Stimulated activated CD4-positive, alpha-beta T cell treated with anti-CD3 and anti-CD28 coated beads, Interleukin-15, amount 100 ng/mL, for 48 hours (primary cell): Measurements from ENCODE around the gene FBXL7.

Experiments used
- DNase-seq, 2 donors: peaks; one replicate each; pipeline ENCODE4 v3.0.0-alpha.2; 2020; ENCODE audit warnings: low read depth in 2 of 2

Gene FBXL7

DNA sequence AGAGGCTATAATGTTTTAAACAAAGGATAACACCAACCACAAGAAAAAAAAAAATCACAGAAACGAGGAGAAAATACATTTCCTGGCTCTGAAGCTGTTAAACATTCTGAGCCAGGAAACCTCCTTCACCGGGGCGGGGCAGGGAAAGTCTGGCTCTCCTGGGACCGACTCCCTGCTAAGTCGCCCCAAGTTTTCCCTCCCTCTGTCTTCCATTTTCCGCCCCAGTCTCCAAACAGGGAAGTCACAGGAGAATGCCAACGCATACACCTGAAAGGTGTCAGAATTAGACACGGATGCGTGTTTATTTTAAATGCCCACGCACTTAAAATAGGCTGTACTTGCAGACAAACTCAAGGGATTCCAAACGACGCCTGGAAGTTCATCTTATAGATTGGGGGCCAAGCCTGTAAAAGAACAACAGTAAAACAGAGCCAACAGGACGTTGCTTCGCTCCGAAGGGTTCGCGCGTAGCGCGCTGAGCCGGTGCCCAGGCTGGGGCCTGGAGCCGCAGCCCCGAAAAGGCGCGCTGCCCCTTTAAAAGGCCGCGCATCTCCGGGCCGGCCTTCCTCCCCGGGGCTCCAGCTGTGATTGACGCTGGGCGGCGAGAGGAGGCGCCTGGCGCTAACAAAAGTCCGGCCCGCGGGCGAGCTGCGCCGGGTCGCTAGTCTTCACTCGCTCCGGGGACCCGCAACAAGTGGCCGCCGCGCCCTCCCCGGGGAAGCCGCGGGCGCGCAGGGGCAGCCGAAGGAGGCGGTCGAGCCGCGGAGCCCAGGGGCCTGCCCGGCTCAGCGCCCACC is at the start of gene FBXL7:
TSS of gene FBXL7 (plus strand) at position 653 of the 797 bp plus-strand sequence.
- DNase-seq: no peak

- no peak for DNase-seq
Measured at GRCh38 chr5:15450473-15450872, 49.5 kb upstream of the FBXL7 start.

DNA sequence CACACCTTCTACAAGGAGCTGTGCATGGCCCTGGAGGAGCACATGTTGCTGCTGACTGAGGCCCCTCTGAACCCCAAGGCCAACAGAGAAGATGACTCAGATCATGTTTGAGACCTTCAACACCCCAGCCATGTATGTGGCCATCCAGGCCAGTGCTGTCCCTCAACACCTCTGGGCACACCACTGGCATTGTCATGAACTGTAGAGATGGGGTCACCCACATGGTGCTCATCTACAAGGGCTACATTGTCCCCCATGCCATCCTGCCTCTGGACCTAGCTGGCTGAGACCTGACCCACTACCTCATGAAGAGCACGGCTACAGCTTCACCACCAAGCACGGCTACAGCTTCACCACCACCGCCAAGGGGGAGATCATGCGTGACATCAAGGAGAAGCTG is 49.0 kb upstream of the FBXL7 start:
- no peak for DNase-seq

GRCh38 chr5:15452030-15452429 is 48.0 kb upstream of the FBXL7 start:
- DNase-seq: no peak

DNA sequence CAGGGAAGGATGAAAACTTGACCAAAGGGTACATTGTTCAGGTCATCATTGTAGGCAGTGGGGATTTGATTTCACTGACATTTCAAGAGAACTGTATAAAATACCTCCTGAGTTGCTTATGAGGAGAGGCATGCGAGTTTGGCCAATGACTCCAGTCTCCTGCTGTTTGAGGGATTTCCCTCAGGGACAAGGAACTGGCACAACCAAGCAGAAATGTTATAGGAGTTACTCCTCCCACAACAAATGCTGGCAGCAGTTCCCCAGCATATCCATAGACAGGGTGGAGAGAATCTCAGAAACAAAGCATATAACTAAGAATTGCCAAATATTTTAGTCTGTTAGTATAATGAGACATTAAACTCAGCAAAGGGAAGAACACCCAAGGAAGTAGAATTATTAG is 47.2 kb upstream of the FBXL7 start:
- DNase-seq: no peak

DNA sequence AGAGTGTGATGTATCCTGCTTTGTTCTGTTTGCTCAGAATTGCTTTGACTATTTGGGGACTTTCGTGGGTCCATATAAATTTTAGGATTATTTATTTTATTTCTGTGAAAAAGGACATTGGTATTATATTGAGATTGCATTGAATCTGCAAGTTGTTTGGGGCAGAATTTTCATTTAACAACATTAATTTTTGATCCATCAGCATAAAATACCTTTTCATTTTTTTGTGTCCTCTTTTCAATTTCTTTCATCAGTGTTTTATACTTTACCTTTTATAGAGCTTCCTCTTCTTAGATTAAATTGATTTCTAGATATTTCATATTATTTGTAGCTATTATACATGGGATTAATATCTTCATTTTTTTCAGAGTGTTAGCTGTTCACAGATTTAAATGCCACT is 40.8 kb upstream of the FBXL7 start:
- no peak for DNase-seq

GRCh38 chr5:15463231-15463980 is 36.6 kb upstream of the FBXL7 start:
- no peak for DNase-seq

- DNase-seq: no peak
Measured at GRCh38 chr5:15472116-15472515, 27.9 kb upstream of the FBXL7 start.

GRCh38 chr5:15474143-15474719 is 25.7 kb upstream of the FBXL7 start:
- DNase-seq: no peak

DNA sequence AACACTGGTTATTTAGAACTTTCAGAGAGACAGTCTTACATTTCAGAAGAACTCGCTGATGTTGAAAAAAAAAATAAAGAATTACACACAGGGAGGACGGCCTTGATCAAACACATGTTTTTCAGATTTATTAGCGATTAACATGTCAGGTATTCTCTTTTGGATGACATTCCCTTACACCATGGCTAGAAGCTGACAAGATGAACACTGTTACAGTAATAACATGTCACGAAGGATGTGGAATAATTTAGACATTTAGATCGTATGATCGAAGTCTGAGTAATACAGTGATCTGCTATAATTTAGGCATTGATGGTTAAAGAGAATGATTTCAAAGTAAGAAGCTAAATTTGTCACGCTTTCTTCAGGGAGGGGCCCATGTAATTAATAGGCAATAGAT is 24.6 kb upstream of the FBXL7 start:
- no peak for DNase-seq

DNA sequence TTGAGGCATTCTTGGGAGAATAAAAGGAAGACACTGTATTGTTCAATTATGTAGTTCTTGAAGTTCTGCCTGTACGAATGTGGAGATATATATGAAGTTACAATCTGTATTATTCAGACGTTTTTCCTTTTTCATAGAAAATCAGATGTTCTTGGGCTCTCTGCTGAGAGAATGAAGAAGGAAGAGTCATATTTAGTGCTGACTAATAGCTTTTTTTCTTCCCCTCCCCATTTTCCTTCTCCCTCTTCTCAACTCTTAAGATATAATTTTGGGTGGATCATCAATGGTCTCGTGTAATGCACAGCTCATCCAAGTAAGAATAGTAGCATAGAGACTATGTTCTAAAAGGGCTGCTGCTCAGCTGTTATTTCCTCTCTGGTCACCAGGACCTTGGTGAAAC is 23.0 kb upstream of the FBXL7 start:
- no peak for DNase-seq

DNA sequence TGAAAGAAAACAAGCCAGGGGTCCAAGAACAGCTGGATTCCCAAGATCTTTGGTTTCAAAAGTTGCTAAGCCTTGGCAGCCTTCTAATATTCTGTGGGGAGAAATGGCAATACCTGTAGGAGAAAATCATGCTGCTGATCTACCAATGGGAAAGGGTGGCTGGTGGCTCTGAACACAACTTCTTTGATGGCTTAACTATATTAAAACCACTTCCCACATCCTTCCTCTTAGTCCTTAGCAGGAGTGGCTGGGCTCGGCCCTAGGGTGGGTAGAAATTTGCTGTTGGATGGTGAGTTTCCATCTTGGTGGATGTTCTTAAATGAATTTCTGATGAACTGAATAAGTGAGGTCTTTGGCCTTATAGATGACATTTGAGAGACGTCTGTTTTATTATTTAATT is 19.5 kb upstream of the FBXL7 start:
- DNase-seq: no peak

- no peak for DNase-seq
Measured at GRCh38 chr5:15483351-15484097, 16.5 kb upstream of the FBXL7 start.

DNA sequence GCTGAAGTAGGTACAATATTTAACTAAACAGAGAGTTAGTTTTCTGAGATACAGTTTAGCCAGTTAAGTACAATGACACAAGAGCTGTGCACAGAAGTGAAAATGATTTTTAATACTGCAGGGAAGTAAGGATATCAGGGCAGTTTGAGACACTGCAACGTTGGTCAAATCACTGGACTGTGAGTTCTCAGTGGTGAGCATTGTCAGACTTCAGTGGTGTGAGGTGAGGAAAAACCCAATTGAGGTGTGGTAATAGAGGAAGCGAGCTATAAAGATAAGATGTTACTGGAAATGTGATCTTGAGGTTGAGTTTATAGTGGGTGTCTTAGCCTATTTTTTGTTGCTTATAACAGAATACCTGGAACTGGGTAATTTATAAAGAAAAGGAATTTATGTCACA is 12.8 kb upstream of the FBXL7 start:
- no peak for DNase-seq

DNA sequence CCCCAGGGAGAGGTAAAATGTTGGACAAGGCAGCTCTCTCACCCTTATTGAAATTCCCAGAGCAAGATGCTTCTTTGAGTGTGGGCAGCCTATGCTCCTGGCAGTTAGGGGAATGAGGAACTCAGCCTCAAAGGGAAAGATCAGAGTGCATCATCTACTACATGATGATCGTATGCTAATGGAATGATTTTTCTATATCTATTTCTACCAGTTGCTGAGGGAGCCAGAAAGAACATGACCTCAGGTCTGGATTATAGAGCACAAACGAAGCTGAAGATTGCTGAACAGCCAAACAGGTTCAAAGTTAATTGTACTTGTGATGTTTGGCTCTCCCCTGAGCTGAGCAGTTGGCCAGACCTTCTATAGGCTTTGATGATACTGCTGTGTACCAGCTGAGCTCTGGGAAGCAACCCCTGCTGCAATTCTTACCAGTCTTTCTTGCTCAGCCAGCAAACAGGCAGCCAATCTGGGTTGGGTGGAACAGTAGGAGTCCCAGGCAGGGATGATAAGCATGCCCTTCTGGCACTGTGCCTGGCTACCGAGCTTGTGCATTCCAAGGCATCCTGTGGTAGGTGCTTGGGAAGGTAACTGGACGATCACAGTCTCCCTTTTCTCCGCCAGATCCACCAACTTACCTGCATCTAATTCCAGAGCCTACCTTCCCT is 10.3 kb upstream of the FBXL7 start:
- no peak for DNase-seq

GRCh38 chr5:15492545-15492944 is 7.4 kb upstream of the FBXL7 start:
- no peak for DNase-seq

GRCh38 chr5:15493501-15493900 is 6.5 kb upstream of the FBXL7 start:
- no peak for DNase-seq

- no peak for DNase-seq
Measured at GRCh38 chr5:15495026-15495425, 5.0 kb upstream of the FBXL7 start.

DNA sequence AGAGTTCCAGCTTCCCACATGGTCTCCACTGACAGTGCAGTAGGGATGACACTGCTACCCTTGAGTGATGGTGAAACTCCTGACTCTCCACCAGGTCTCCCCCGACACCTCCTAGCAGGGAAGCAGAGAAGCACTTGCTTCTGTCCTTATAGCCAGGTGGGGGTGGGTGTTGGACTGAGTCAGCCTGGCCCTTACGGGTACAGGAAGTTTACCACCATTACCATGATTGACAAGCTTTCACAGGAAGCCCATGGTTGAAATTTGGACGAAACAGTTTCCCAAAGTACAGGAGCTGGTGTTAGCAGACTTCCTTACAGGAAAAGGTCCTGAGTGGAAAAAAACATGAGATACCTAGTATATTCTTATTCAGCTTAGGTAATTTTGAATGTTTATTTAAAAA is 3.1 kb upstream of the FBXL7 start:
- DNase-seq: no peak

DNA sequence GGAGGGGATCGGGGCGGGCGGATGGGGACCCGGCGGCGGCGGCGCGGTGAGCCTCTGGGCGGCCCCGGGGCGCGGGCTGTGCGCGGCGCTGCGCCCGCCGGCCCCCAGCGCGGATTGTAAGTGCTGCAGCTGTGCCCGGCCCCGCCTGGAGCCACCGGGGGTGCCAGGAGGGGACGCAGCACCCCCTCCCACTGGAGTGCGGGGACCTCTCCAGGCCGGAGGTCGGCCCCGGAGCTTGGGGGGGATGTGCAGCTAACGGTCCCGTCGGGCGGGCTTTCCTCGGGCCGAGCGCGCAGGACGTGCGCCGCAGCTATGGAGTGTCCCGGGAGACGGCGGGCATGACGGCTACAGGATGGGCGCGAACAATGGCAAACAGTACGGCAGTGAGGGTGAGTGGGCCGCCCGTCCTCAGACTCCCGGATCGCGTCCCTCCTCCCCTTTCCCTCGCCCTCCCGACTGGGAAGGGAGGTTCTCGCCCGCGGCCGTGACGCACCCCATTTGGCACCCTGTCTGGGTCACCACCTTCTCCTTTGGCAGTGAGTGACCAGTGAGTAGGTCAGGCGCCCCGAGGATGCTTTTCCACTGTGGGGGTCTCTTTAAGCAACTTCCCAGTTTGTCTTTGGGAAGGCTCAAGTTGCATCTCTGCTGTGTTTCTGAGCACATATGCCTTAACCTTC is 483 bp downstream of the FBXL7 start:
- no peak for DNase-seq
